Gastroesophageal sphincter (tissue), 3 donors: ENCODE measurements around the gene TMEM179B.
A peak's percentile ranks its signal among the peaks of the same experiment; 100 is the strongest.

Source experiments
- EP300 ChIP-seq: sonication (generic); formaldehyde crosslinking; IDR thresholded peaks from one replicate; pipeline ENCODE4 v1.6.1; 2017; ENCODE audit warnings: antibody characterized with exemption, mild to moderate bottlenecking
- POLR2A ChIP-seq, 2 donors: fragments of 450-650 bp; IDR thresholded peaks; one replicate each; pipeline ENCODE4 v1.6.1; 2017; ENCODE audit warnings: antibody characterized with exemption in 2 of 2, mild to moderate bottlenecking in 2 of 2, moderate library complexity in 1 of 2
- POLR2AphosphoS5 ChIP-seq: sonication (generic); formaldehyde crosslinking; IDR thresholded peaks from one replicate; pipeline ENCODE4 v1.6.1; 2017; ENCODE audit warnings: antibody characterized with exemption
- TF ChIP-seq, protein P1 (sequence below), 4 experiments: fragments of 200-600 bp in 2 of 4; fragments of 450-650 bp in 2 of 4; sonication (generic) in 1 of 4; IDR thresholded peaks; one replicate each; pipeline ENCODE4 v1.5.1; 2017 to 2019; ENCODE audit warnings: antibody characterized with exemption in 4 of 4, mild to moderate bottlenecking in 2 of 4, moderate library complexity in 2 of 4

DNA sequence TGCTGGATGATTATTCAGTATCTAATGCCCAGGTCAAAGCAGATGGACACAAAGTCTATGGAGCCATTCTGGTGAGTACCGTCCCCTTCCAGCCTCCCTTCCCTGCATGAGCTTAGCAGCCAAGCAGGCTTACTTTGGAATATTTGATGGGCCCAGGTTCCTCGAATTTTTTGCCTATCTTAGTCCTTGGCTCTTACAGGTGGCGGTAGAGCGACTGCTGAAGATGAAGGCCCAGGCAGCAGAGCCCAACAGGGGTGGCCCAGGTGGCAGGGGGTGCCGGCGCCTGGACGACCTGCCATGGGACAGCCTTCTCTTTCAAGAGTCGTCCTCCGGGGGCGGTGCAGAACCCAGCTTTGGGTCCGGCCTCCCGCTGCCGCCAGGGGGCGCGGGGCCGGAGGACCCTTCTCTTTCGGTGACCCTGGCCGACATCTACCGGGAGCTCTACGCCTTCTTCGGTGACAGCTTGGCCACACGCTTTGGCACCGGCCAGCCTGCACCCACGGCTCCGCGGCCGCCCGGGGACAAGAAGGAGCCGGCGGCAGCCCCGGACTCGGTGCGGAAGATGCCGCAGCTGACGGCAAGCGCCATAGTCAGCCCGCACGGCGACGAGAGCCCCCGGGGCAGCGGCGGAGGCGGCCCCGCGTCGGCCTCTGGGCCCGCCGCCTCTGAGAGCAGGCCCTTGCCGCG lies 741 bp upstream of the TMEM179B start:
- TF ChIP-seq, protein P1, sequence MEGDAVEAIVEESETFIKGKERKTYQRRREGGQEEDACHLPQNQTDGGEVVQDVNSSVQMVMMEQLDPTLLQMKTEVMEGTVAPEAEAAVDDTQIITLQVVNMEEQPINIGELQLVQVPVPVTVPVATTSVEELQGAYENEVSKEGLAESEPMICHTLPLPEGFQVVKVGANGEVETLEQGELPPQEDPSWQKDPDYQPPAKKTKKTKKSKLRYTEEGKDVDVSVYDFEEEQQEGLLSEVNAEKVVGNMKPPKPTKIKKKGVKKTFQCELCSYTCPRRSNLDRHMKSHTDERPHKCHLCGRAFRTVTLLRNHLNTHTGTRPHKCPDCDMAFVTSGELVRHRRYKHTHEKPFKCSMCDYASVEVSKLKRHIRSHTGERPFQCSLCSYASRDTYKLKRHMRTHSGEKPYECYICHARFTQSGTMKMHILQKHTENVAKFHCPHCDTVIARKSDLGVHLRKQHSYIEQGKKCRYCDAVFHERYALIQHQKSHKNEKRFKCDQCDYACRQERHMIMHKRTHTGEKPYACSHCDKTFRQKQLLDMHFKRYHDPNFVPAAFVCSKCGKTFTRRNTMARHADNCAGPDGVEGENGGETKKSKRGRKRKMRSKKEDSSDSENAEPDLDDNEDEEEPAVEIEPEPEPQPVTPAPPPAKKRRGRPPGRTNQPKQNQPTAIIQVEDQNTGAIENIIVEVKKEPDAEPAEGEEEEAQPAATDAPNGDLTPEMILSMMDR (IDR thresholded peaks at IDR 0.05): peak; percentile 92 to 99 (median 97)
- TF ChIP-seq POLR2AphosphoS5: peak; percentile 49
- no peak for TF ChIP-seq POLR2A (IDR thresholded peaks at IDR 0.05)
- TF ChIP-seq EP300: no peak
